ENCODE results near the gene SSMEM1. TPM values are rescaled to one million over a fixed set of nuclear protein-coding genes. Genes with fewer than 3 reads are reported as not detected.

The SSMEM1 gene
- total and polyA plus RNA-seq, 9 of the 15 experiments (the other 6 are each of a cell fraction or from before 2014, with no cell fraction given), result 0.10 to 0.28 (median 0.18) TPM; not detected in 4

- TF ChIP-seq CHD1 (IDR thresholded peaks at IDR 0.05; ENCODE audit: low read length), result peak; percentile 96
- TF ChIP-seq E2F4 (CRISPR knock-in tag; IDR thresholded peaks at IDR 0.05; ENCODE audit: low read depth), result no peak
- no peak for TF ChIP-seq MEF2A (IDR thresholded peaks at IDR 0.05; ENCODE audit: control insufficient read depth, low read depth, low read length)
- no peak for TF ChIP-seq NFXL1 (CRISPR knock-in tag; IDR thresholded peaks at IDR 0.05)
- no peak for TF ChIP-seq RBM34 (IDR thresholded peaks at IDR 0.05; ENCODE audit: borderline replicate concordance, insufficient read depth, low read length)
- TF ChIP-seq KHSRP (IDR thresholded peaks at IDR 0.05), result no peak
- TF ChIP-seq HDAC6 (IDR thresholded peaks at IDR 0.05; ENCODE audit: low read depth, low read length), result peak; percentile 49; the same call in 1 of the 2 replicates
- peak; percentile 5; the same call in 1 of the 2 replicates for TF ChIP-seq KLF6 (CRISPR knock-in tag; IDR thresholded peaks at IDR 0.05; ENCODE audit: borderline replicate concordance)
- TF ChIP-seq LCOR (CRISPR knock-in tag; IDR thresholded peaks at IDR 0.05), result no peak; the same call in none of the 2 replicates
- TF ChIP-seq HSF4 (CRISPR knock-in tag; IDR thresholded peaks at IDR 0.05; ENCODE audit: borderline replicate concordance), result no peak
- no peak for TF ChIP-seq COPS2 (conservative IDR thresholded peaks at IDR 0.05)
- no peak for TF ChIP-seq ZNF239 (CRISPR knock-in tag; IDR thresholded peaks at IDR 0.05)
- no peak for TF ChIP-seq PPARD (CRISPR knock-in tag; IDR thresholded peaks at IDR 0.05)
- TF ChIP-seq ZBTB2 (IDR thresholded peaks at IDR 0.05), result peak; percentile 98
- TF ChIP-seq ZNF77 (CRISPR knock-in tag; IDR thresholded peaks at IDR 0.05), result no peak
- no peak for TF ChIP-seq U2AF2 (optimal IDR thresholded peaks at IDR 0.05; ENCODE audit: low read depth, low read length)
- TF ChIP-seq E2F8 (IDR thresholded peaks at IDR 0.05; ENCODE audit: low read depth, partially characterized antibody), result no peak
- TF ChIP-seq ZBTB9 (CRISPR knock-in tag; IDR thresholded peaks at IDR 0.05), result peak; percentile 72; the same call in 1 of the 2 replicates
- TF ChIP-seq SREBF1 (IDR thresholded peaks at IDR 0.05; ENCODE audit: borderline replicate concordance, low read depth, low read length), result 0 out of 2 replicates have a peak, but pooled peaks have one; percentile 73
- peak; percentile 17; the same call in 1 of the 2 replicates for TF ChIP-seq ZNF23 (CRISPR knock-in tag; IDR thresholded peaks at IDR 0.05)
- TF ChIP-seq ZFP1 (CRISPR knock-in tag; IDR thresholded peaks at IDR 0.05), result peak; percentile 52
- TF ChIP-seq IFI16 (CRISPR knock-in tag; IDR thresholded peaks at IDR 0.05), result no peak
Measured at GRCh38 chr7:130205084-130205947, 2.3 kb upstream of the SSMEM1 start, which contains the start of gene TMEM209 (continued).
